Putamen (tissue), 1 donor: ENCODE data around the gene CEP85L.

Experiments used
- DNase-seq: peaks from one replicate; pipeline ENCODE4 v3.0.0-alpha.2; 2016; ENCODE audit warnings: low spot score

Gene CEP85L

DNA sequence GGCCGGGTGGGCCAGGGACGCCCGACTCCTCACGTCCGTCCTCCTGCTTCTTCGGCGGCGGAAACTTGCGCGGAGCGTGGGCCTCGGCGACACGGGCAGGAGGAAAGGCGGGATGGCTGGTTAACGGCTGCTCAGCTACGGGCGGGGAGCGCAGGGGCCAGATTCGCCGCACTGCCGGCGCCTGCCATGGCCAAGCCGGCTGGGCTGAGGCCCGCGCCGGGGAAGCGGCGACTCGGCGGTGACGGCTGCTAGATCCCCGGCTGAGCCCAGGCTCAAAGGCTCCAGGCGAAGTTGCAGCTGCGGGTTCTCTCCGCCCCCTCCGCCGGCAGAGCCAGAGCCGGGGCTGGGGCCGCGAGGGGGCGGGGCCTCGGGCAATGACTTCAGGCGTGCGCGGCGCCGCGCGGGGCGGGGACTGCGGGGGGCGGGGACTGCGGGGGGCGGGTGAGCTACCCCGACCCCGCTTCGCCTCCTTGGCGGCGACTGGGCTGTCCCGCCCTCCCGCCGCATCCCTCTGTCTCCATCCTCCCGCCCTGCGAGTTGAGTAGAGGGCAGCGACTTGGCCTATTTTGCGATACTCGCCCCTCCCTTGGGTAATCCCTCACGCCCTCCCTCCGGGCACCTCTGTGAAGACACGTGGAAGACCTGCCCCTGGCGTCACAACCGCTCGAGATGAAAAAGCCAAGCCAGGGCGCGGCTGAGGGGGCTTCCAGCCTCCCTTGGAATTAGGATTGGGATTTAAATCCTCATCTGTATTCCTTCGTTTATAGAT, at the start of gene CEP85L:
CEP85L (minus strand) TSS at position 310 of the 769 bp plus-strand sequence. CDS start 322 bp downstream, outside the sequence.
- DNase-seq, result peak; percentile 96

DNA sequence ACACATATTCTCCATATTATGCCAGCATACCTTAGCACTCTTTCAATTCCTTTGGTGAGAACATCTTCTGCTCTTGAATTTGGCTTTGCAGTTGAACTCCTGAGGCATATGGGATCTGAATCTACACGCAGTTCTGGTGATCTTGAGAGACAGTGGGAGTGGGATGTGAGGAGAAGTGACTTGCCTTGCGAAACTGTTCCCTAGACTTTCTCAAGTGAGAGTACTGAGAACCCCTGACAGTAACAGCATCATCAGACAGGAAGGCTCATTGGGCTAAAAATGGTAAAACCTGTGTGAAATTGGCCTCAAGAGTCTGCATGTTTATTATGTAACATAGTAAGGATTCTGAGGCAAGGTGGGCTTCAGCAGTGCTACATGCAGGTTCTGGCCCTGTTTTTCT, 49.1 kb upstream of the CEP85L start:
- DNase-seq, result no peak

DNA sequence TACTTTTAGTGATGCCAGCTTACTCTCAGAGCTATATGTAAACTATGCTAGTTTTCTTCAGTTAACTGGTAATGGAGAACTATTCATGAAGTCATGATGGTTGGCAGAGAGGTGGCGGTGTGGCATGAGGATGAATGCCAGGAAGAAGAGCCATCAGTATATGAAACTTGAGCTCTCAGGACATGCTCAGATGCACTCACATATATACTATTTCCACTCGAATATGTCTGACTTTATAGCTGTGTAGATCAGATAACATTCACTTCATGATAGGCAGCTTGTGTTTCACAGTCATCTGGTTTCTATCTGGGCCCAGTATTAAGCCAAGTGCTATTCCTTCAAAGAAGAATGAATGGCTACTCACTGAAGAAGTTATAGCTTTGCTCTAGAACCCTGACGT, 46.2 kb upstream of the CEP85L start:
- DNase-seq, result no peak

- no peak for DNase-seq
These were observed 44.9 kb upstream of the CEP85L start for GRCh38 chr6:118696271-118696670.

DNA sequence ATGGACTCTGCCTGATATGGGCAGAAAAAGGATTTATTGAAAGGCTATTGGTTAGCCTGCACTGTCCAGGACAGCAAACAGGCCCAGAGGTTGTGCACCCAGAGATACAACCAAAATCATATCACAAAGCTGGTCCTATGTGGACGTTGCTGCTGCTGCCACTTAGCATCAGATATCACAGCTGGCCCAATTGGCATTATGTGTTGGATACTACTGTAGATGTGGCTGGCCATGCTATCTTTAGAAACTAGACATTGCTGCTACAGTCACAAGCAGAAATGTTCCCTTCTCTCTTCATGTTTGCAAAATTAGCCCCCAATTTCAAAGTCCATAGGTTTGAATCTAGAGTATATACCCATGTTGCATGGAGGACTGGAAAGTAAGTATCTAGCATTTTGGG, 42.2 kb upstream of the CEP85L start:
- DNase-seq, result no peak

- no peak for DNase-seq
These were observed 34.5 kb upstream of the CEP85L start for GRCh38 chr6:118685823-118686449.

- DNase-seq, result no peak
These were observed 32.8 kb upstream of the CEP85L start for GRCh38 chr6:118683881-118684872.

- peak; percentile 69 for DNase-seq
These were observed 29.2 kb upstream of the CEP85L start for GRCh38 chr6:118680452-118681095.

DNA sequence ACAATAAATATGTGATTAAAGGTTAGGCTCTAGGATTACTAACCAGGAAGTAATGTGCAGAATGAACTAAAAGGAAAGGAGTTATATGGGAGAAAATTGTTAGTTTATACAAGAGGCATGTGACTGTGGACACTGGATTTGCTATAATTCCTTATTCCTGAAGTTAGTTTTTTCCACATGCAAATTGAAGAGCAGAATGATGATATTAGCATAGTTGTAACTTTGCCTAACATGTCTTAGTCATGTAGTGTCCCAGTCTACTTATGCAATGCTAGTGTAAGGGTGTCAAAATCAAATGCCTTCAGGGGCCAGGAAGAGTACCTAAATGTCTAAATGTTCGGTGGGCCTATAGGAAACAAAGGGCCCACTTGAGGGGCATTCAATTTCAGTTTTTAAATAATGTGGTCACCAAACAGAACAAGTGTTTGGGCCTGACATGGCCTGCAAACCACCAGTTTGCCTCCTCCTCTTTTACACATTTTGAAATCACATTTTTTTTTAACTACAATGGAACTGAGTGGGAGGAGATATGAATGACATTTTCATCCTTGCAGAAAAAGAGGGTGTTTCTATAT, 28.0 kb upstream of the CEP85L start:
- peak; percentile 47 for DNase-seq

- no peak for DNase-seq
These were observed 27.5 kb upstream of the CEP85L start for GRCh38 chr6:118678866-118679265.

DNA sequence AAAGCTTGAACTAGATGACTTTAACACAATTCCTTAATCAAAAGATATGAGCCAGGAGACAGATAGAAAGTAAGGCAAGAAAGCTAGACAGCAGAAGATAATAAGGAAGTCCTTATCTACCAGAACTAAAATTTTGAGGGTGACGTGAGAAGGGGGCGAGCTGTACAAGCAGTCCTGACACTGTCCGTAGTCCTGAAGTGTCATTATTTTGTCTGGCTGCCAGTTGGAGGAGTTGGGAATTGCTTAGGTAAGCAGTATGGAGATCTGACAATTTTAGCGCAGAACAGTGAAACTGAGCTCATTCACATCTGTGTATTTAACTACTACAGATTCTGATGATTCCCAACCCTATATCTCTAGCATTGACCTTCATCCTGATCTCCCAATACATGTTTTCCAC, 25.8 kb upstream of the CEP85L start:
- no peak for DNase-seq

GRCh38 chr6:118675225-118675624, 23.8 kb upstream of the CEP85L start:
- no peak for DNase-seq

GRCh38 chr6:118674772-118675171, 23.4 kb upstream of the CEP85L start:
- no peak for DNase-seq

GRCh38 chr6:118672678-118673077, 21.3 kb upstream of the CEP85L start:
- DNase-seq, result no peak

DNA sequence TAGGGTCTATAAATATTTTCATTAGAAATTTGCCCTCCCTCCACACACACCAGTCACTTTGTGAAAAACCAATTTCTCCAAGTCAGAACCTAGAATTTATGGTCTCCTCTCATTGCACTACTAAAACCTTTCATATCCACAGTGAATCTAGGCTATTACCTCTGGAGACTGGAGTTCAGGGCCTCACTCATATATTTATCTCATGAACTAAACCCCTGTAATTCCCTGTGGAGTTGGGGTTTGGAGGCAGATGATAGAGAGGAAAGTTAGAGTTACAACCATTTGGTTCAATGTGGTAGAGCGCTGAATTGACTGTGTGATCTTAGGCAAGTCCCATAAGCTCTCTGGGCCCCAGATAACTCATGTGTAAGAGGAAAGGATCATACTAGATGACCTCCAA, 18.2 kb upstream of the CEP85L start:
- DNase-seq, result no peak

DNA sequence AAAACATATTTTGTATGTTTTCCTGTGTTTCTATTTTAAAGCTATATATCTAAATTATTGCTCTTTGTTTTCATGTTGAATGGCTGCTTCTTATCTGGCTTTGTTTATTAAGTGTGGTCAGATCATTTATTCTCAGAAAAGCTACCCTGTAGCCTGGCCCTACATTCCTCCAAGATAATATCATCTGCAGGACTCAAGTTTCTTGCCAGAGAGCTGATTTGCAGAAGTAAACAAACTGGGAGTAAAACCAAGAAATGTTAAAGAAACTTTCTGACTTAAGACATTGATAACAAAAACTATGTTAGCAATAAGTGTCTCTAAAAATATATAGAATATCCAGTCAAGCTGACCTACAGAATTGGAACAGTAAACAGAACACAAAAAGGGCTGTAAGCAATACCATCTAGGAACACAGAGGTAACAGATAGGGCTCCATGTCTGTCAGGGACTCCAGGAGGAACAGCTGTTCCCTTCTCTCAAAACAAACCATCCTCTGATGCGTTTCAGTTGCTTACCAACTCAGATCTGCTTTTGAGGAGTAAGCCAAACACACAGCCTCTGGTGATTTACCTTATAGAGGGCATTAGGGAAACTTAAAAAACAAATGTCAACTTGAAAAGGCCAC, 17.5 kb upstream of the CEP85L start:
- DNase-seq, result no peak

DNA sequence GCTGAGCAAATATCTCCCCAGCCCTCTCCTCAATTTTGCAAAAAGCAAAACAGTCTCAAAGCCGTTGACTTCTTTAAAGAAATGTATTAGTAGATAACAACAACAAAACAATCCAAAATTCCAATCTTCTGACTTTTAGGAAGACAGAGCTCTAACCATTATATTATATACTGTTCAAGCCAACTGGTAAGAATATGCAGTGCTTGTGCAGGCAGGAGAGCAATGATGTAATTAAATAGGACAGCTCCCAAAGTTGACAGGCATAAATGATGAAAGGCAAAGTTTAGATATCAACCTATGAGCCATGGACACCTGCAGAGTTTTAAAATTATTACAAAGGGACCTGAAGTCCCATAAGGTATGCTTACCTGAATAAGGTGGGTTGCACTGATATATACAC, 16.6 kb upstream of the CEP85L start:
- no peak for DNase-seq

- no peak for DNase-seq
These were observed 13.6 kb upstream of the CEP85L start for GRCh38 chr6:118665011-118665410.

- DNase-seq, result no peak
These were observed 12.9 kb upstream of the CEP85L start for GRCh38 chr6:118663993-118664985.

DNA sequence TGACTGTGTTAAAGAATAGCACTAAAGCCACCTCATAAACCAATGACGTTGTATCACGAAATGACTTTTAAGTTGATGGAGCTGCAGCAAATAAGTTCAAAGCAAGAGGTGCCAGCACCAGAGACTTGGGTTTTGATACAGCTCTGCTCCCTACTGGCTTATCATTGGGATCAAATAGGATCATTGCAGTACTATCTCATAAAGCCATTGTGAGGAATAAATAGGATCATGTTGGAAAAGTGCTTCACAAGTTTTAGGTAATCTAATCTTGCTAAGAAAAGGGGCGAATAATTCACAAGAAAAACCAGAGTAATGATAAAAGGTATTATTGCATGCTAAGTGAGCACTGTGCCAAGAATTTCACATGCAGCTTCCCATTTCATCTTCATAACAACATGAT, 10.4 kb upstream of the CEP85L start:
- no peak for DNase-seq
